HG03432 (cell line): Measurements from ENCODE around the gene NR1D1.

Experiments used
- ATAC-seq: cut with Tn5 transposase; IDR thresholded peaks from one replicate; pipeline ENCODE4 v1.9.1; 2021; ENCODE audit warnings: mild to moderate bottlenecking, moderate library complexity; ENCODE audit not compliant: unreplicated experiment

NR1D1 gene

GRCh38 chr17:40076591-40076990, 23.8 kb downstream of the NR1D1 start:
- ATAC-seq = no peak

GRCh38 chr17:40075942-40076498, 24.4 kb downstream of the NR1D1 start:
- no peak for ATAC-seq

- no peak for ATAC-seq
Observed at GRCh38 chr17:40075201-40075941, 25.0 kb downstream of the NR1D1 start.

GRCh38 chr17:40074871-40075200, 25.6 kb downstream of the NR1D1 start:
- no peak for ATAC-seq

- no peak for ATAC-seq
Observed at GRCh38 chr17:40074175-40074512, 26.2 kb downstream of the NR1D1 start.

- ATAC-seq = no peak
Observed at GRCh38 chr17:40073454-40074174, 26.8 kb downstream of the NR1D1 start.

GRCh38 chr17:40072735-40073346, 27.5 kb downstream of the NR1D1 start:
- no peak for ATAC-seq

GRCh38 chr17:40072040-40072734, 28.2 kb downstream of the NR1D1 start:
- ATAC-seq = no peak

GRCh38 chr17:40071313-40072039, 28.9 kb downstream of the NR1D1 start:
- no peak for ATAC-seq

GRCh38 chr17:40070709-40071312, 29.6 kb downstream of the NR1D1 start:
- ATAC-seq = no peak

GRCh38 chr17:40069751-40070708, 30.4 kb downstream of the NR1D1 start:
- ATAC-seq = no peak

- no peak for ATAC-seq
Observed at GRCh38 chr17:40068917-40069750, 31.3 kb downstream of the NR1D1 start.

- ATAC-seq = no peak
Observed at GRCh38 chr17:40068584-40068916, 31.8 kb downstream of the NR1D1 start.

- no peak for ATAC-seq
Observed at GRCh38 chr17:40068129-40068581, 32.2 kb downstream of the NR1D1 start.

GRCh38 chr17:40067710-40068109, 32.7 kb downstream of the NR1D1 start:
- ATAC-seq = no peak

- ATAC-seq = no peak
Observed at GRCh38 chr17:40065769-40066510, 34.4 kb downstream of the NR1D1 start.

- ATAC-seq = no peak
Observed at GRCh38 chr17:40064971-40065768, 35.2 kb downstream of the NR1D1 start.
